Adrenal gland (tissue), 12 donors: Measurements from ENCODE around the gene NPTXR. TPM values are rescaled to one million over a fixed set of nuclear protein-coding genes. Genes with fewer than 3 reads are reported as not detected.

Experiments
- DNase-seq, 7 donors: peaks; one replicate each; pipeline ENCODE4 v3.0.0-alpha.2; 2019 to 2020
- H3K27ac ChIP-seq, 5 donors: fragments of 200-600 bp; sonication (generic) in 4 of 5; 1 replicate in 3 of 5; 2 replicates in 2 of 5; pipeline versions ENCODE4 v1.5.1 to v1.8.0; 2016 to 2020; ENCODE audit warnings: mild to moderate bottlenecking in 1 of 5
- H3K27me3 ChIP-seq: fragments of 200-600 bp; 2 replicates; pipeline ENCODE4 v1.8.0; 2021
- H3K36me3 ChIP-seq, 2 donors: fragments of 200-600 bp; replicated peaks in 1 of 2; 1 replicate in 1 of 2; 2 replicates in 1 of 2; pipeline versions ENCODE4 v1.5.1 to v1.8.0; 2018 to 2022
- H3K4me1 ChIP-seq, 2 donors: fragments of 200-600 bp; replicated peaks in 1 of 2; 1 replicate in 1 of 2; 2 replicates in 1 of 2; pipeline versions ENCODE4 v1.5.1 to v1.8.0; 2018 to 2021
- H3K4me3 ChIP-seq, 4 donors: fragments of 200-600 bp; sonication (generic) in 3 of 4; one replicate each; pipeline ENCODE4 v1.5.1; 2016 to 2018
- H3K9me3 ChIP-seq, 3 donors: fragments of 200-600 bp; sonication (generic) in 1 of 3; replicated peaks in 1 of 3; 1 replicate in 2 of 3; 2 replicates in 1 of 3; pipeline versions ENCODE4 v1.5.1 to v1.8.0; 2016 to 2021
- POLR2A ChIP-seq, 2 donors: fragments of 450-650 bp; IDR thresholded peaks; one replicate each; pipeline ENCODE4 v1.6.1; 2017; ENCODE audit warnings: antibody characterized with exemption in 2 of 2, mild to moderate bottlenecking in 2 of 2, moderate library complexity in 1 of 2
- WGBS, 4 donors: extraction: QIAGEN DNeasy Blood & Tissue Kit in 2 of 4; methylation state at CpG; one replicate each; pipeline versions ENCODE4 v1.1.5 to v1.1.7; 2013 to 2017; 5-methylcytosine and 5-hydroxymethylcytosine counted together
- intact Hi-C, 2 donors: fragments of 100-400 bp; cut with DNase I; formaldehyde crosslinking; loops; one replicate each; pipeline versions ENCODE4 v1.14.1 to v1.15.0; 2022 to 2023
- polyA plus RNA-seq, 3 donors: library from polyadenylated mRNA; stranded (reverse); fragments of 200-250 nt in 2 of 3; fragments of 350-450 nt in 1 of 3; fragmentation: Illumina TruSeq in 1 of 3; extraction: RNeasy Lipid Tissue Mini Kit (QIAGEN cat#74804) in 1 of 3; gene quantifications; one replicate each; pipeline ENCODE4 v1.2.3, GENCODE V29; 2013 to 2014
- total RNA-seq, 9 donors: library from RNA; depleted of rRNA in 4 of 9; stranded (reverse); fragments of >200 nt in 4 of 9; fragments of 120-200 nt in 1 of 9; fragmentation: NEBNext Ultra II Directional in 1 of 9; extraction: Animal tissue kit (Norgen Biotek cat#: 25700) in 1 of 9; gene quantifications; one replicate each; pipeline versions ENCODE4 v1.1.0 to v1.2.4, GENCODE V29; 2013 to 2023
- TF ChIP-seq, protein P1 (sequence below), 6 experiments: fragments of 450-650 bp in 4 of 6; fragments of 200-600 bp in 2 of 6; sonication (generic) in 1 of 6; IDR thresholded peaks; 1 replicate in 5 of 6; 2 replicates in 1 of 6; pipeline versions ENCODE4 v1.5.1 to v1.8.0; 2016 to 2021; ENCODE audit warnings: antibody characterized with exemption in 6 of 6, mild to moderate bottlenecking in 2 of 6, moderate library complexity in 1 of 6
- donor health status: healthy with polysubstance abuse.
- donor health status: Bipolar disorder and iron deficiency.
- donor health status: DM: yes; HTN: yes; CAD: no.
- donor health status: DM: no; HTN: no; CAD: no.
- donor health status: DM: no; HTN: no; CAD: no.
- donor health status: DM: yes; HTN: yes; CAD: no.

NPTXR gene
- total and polyA plus RNA-seq, 12 donors = 1.2 to 26.9 (median 10.5) TPM

- intact Hi-C loops = loop anchor here (5.0 to 10.0 kb wide), 5 partner anchors 74 to 234 kb away; partner anchors contain the start of gene NPTXR (in 1 of the 2)
- 88 to 94% (median 92%) methylated on average over 14 to 16 of the region's 16 CpGs for WGBS, 4 donors
- Histone ChIP-seq H3K4me3 (no peak overlapping the region), H3K4me1 (no peaks in the 10 kb centered on the region), H3K27me3 (no peaks in the 10 kb centered on the region), H3K9me3 (no peaks in the 10 kb centered on the region), H3K27ac (no peak overlapping the region), H3K36me3 (no peaks in the 10 kb centered on the region)
- no peak for DNase-seq
- no peak for TF ChIP-seq POLR2A (IDR thresholded peaks at IDR 0.05)
- TF ChIP-seq, protein P1, sequence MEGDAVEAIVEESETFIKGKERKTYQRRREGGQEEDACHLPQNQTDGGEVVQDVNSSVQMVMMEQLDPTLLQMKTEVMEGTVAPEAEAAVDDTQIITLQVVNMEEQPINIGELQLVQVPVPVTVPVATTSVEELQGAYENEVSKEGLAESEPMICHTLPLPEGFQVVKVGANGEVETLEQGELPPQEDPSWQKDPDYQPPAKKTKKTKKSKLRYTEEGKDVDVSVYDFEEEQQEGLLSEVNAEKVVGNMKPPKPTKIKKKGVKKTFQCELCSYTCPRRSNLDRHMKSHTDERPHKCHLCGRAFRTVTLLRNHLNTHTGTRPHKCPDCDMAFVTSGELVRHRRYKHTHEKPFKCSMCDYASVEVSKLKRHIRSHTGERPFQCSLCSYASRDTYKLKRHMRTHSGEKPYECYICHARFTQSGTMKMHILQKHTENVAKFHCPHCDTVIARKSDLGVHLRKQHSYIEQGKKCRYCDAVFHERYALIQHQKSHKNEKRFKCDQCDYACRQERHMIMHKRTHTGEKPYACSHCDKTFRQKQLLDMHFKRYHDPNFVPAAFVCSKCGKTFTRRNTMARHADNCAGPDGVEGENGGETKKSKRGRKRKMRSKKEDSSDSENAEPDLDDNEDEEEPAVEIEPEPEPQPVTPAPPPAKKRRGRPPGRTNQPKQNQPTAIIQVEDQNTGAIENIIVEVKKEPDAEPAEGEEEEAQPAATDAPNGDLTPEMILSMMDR (IDR thresholded peaks at IDR 0.05) = no peak
These were observed 73.4 kb downstream of the NPTXR start for GRCh38 chr22:38770257-38770949.

Other genes with a start within 250 kb of the NPTXR start
- gene FAM227A, start 187.6 kb downstream of the NPTXR start, total RNA-seq = 1 to 10 TPM in 3 of 9 donors, under 1 TPM in 6; 0.43 to 2.3 (median 0.83) TPM
- 1 to 10 TPM in 2 of 3 donors, under 1 TPM in 1; 0.55 to 7.3 (median 1.2) TPM for gene FAM227A, start 187.6 kb downstream of the NPTXR start, polyA plus RNA-seq
- 10 to 100 TPM; 23.8 to 60.9 (median 42.9) TPM for gene CBY1, start 187.4 kb downstream of the NPTXR start, total RNA-seq
- gene CBY1, start 187.4 kb downstream of the NPTXR start, polyA plus RNA-seq = 10 to 100 TPM; 61.9 to 96.0 (median 71.2) TPM
- 10 to 100 TPM; 20.8 to 82.2 (median 63.0) TPM for gene TOMM22, start 162.1 kb downstream of the NPTXR start, total RNA-seq
- 10 to 100 TPM; 16.9 to 86.3 (median 18.3) TPM for gene TOMM22, start 162.1 kb downstream of the NPTXR start, polyA plus RNA-seq
- 10 to 100 TPM; 30.5 to 93.4 (median 46.1) TPM for gene JOSD1, start 143.1 kb downstream of the NPTXR start, total RNA-seq
- gene JOSD1, start 143.1 kb downstream of the NPTXR start, polyA plus RNA-seq = 10 to 100 TPM; 14.3 to 27.2 (median 18.1) TPM
- gene GTPBP1, start 138.1 kb downstream of the NPTXR start, total RNA-seq = 10 to 100 TPM; 21.0 to 56.9 (median 42.3) TPM
- gene GTPBP1, start 138.1 kb downstream of the NPTXR start, polyA plus RNA-seq = 10 to 100 TPM; 14.0 to 33.7 (median 31.9) TPM
- gene SUN2, start 88.0 kb downstream of the NPTXR start, total RNA-seq = 100 to 1,000 TPM in 4 of 9 donors, 10 to 100 TPM in 5; 22.4 to 196 (median 98.4) TPM
- 10 to 100 TPM; 13.0 to 35.9 (median 21.8) TPM for gene SUN2, start 88.0 kb downstream of the NPTXR start, polyA plus RNA-seq
- gene DNAL4, start 49.9 kb downstream of the NPTXR start, total RNA-seq = 10 to 100 TPM; 12.9 to 29.8 (median 21.1) TPM
- gene DNAL4, start 49.9 kb downstream of the NPTXR start, polyA plus RNA-seq = 10 to 100 TPM; 11.8 to 19.7 (median 14.7) TPM
- gene CBX6, start 28.2 kb upstream of the NPTXR start, total RNA-seq = 100 to 1,000 TPM in 1 of 9 donors, 10 to 100 TPM in 8; 48.0 to 151 (median 78.1) TPM
- gene CBX6, start 28.2 kb upstream of the NPTXR start, polyA plus RNA-seq = 10 to 100 TPM; 21.0 to 87.3 (median 38.8) TPM
- gene APOBEC3A, start 113.6 kb upstream of the NPTXR start, total RNA-seq = under 1 TPM in 5 of 9 donors, not detected in 4; 0.28 to 0.95 (median 0.48) TPM
- gene APOBEC3A, start 113.6 kb upstream of the NPTXR start, polyA plus RNA-seq = under 1 TPM; 0.27 to 0.72 (median 0.48) TPM
- 1 to 10 TPM in 7 of 9 donors, under 1 TPM in 1, not detected in 1; 0.74 to 8.1 (median 1.6) TPM for gene APOBEC3B, start 138.3 kb upstream of the NPTXR start, total RNA-seq
- gene APOBEC3B, start 138.3 kb upstream of the NPTXR start, polyA plus RNA-seq = 1 to 10 TPM in 2 of 3 donors, under 1 TPM in 1; 0.32 to 2.8 (median 1.0) TPM
- gene APOBEC3C, start 170.2 kb upstream of the NPTXR start, total RNA-seq = 10 to 100 TPM; 10.6 to 88.2 (median 39.6) TPM
- gene APOBEC3C, start 170.2 kb upstream of the NPTXR start, polyA plus RNA-seq = 10 to 100 TPM; 38.5 to 62.0 (median 42.9) TPM
- 1 to 10 TPM; 1.8 to 7.9 (median 5.8) TPM for gene APOBEC3D, start 177.1 kb upstream of the NPTXR start, total RNA-seq
- gene APOBEC3D, start 177.1 kb upstream of the NPTXR start, polyA plus RNA-seq = 1 to 10 TPM; 1.8 to 4.8 (median 2.0) TPM
- 10 to 100 TPM in 7 of 9 donors, 1 to 10 TPM in 2; 7.0 to 22.1 (median 10.6) TPM for gene APOBEC3F, start 196.8 kb upstream of the NPTXR start, total RNA-seq
- gene APOBEC3F, start 196.8 kb upstream of the NPTXR start, polyA plus RNA-seq = 10 to 100 TPM in 2 of 3 donors, 1 to 10 TPM in 1; 8.6 to 20.2 (median 12.9) TPM
- 10 to 100 TPM in 8 of 9 donors, 1 to 10 TPM in 1; 7.4 to 29.3 (median 15.2) TPM for gene APOBEC3G, start 233.2 kb upstream of the NPTXR start, total RNA-seq
- gene APOBEC3G, start 233.2 kb upstream of the NPTXR start, polyA plus RNA-seq = 10 to 100 TPM; 11.6 to 19.4 (median 16.3) TPM